ENCODE data around the gene RNF213.
"Not testable (repeated sequence)": the region's sequence is repeated elsewhere in the genome, so short reads cannot be mapped to it uniquely, and the experiment has no call there.

Gene RNF213

GRCh38 chr17:80296221-80296620 lies 35.6 kb downstream of the RNF213 start:
- DNase-seq: no peak

GRCh38 chr17:80297996-80298560 lies 37.4 kb downstream of the RNF213 start:
- no peak for DNase-seq

GRCh38 chr17:80299350-80300100 lies 38.9 kb downstream of the RNF213 start:
- DNase-seq: not testable (repeated sequence)

GRCh38 chr17:80300756-80301155 lies 40.1 kb downstream of the RNF213 start:
- DNase-seq: not testable (repeated sequence)

GRCh38 chr17:80303824-80304223 lies 43.2 kb downstream of the RNF213 start:
- DNase-seq: no peak

- DNase-seq: no peak
Measured at GRCh38 chr17:80307994-80308691, 47.5 kb downstream of the RNF213 start.

GRCh38 chr17:80308692-80309517 lies 48.3 kb downstream of the RNF213 start:
- no peak for DNase-seq

- no peak for DNase-seq
Measured at GRCh38 chr17:80311216-80311827, 50.7 kb downstream of the RNF213 start.

- no peak for DNase-seq
Measured at GRCh38 chr17:80312621-80313135, 52.0 kb downstream of the RNF213 start.

GRCh38 chr17:80313160-80313829 lies 52.6 kb downstream of the RNF213 start:
- no peak for DNase-seq

- not testable (repeated sequence) for DNase-seq
Measured at GRCh38 chr17:80313946-80314345, 53.3 kb downstream of the RNF213 start.

GRCh38 chr17:80315517-80316182 lies 55.0 kb downstream of the RNF213 start:
- DNase-seq: no peak

- DNase-seq: no peak
Measured at GRCh38 chr17:80316431-80316830, 55.8 kb downstream of the RNF213 start.

GRCh38 chr17:80316927-80317705 lies 56.5 kb downstream of the RNF213 start:
- no peak for DNase-seq

GRCh38 chr17:80317706-80317980 lies 57.0 kb downstream of the RNF213 start:
- DNase-seq: no peak

- DNase-seq: no peak
Measured at GRCh38 chr17:80318166-80318565, 57.5 kb downstream of the RNF213 start.

GRCh38 chr17:80319262-80319998 lies 58.8 kb downstream of the RNF213 start:
- no peak for DNase-seq

- no peak for DNase-seq
Measured at GRCh38 chr17:80319999-80320344, 59.3 kb downstream of the RNF213 start.

- DNase-seq: no peak
Measured at GRCh38 chr17:80320496-80320895, 59.8 kb downstream of the RNF213 start.

GRCh38 chr17:80322864-80323263 lies 62.2 kb downstream of the RNF213 start:
- DNase-seq: no peak

Data from cortex of kidney (tissue), 1 donor.